ENCODE data around the gene SORCS2.

- TF ChIP-seq CTCF (IDR thresholded peaks at IDR 0.05), result no peak
- no peak for TF ChIP-seq POLR2A (IDR thresholded peaks at IDR 0.05)
Observed at GRCh38 chr4:7299010-7299907, 106.9 kb downstream of the SORCS2 start.

Data from uterus (tissue), 2 donors.